GM12892 (cell line): ENCODE data around the gene MOCOS.

Source experiments
- POLR2A ChIP-seq: IDR thresholded peaks from 2 replicates; pipeline ENCODE4 v1.6.1; 2011; ENCODE audit warnings: low read depth, low read length, control low read depth
- POLR2AphosphoS5 ChIP-seq: IDR thresholded peaks from 2 replicates; pipeline ENCODE4 v1.6.1; 2011; ENCODE audit warnings: low read depth, low read length, control low read depth

DNA sequence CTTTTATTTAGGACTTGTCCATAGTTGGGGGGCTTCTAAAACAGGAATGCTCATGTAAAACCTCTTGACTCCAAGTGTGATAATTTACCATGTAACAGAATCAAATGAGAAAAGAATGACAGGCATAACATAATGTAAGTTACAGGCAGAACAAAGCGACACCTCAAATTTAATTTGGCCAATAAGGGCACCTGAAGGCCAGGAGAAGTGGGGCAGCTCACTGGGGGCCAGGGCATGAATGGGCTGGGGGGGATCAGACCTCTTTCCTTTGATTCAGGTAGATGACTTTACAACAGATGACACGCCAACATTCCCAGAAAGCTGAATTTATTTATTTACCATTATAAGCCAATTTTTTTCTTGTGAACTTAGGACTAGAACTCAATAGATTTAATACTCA lies 14.5 kb downstream of the MOCOS start:
- TF ChIP-seq POLR2A (no peak), POLR2AphosphoS5 (no peak)
